GM12878 (cell line): Measurements from ENCODE around the gene RNASE12.
"Not testable (repeated sequence)": the region's sequence is repeated elsewhere in the genome, so short reads cannot be mapped to it uniquely, and the experiment has no call there.

Source experiments
- CBFB ChIP-seq: IDR thresholded peaks from 2 replicates; pipeline ENCODE4 v1.6.1; 2016; ENCODE audit warnings: antibody characterized with exemption, low read depth
- CTCF ChIP-seq, 3 experiments: IDR thresholded peaks in 2 of 3; conservative IDR thresholded peaks in 1 of 3; 2 replicates each; pipeline ENCODE4 v1.5.1; 2011; ENCODE audit warnings: low read depth in 3 of 3, low read length in 3 of 3, mild to moderate bottlenecking in 3 of 3, control low read depth in 2 of 3, moderate library complexity in 2 of 3, inconsistent platforms in 1 of 3, mixed read lengths in 1 of 3; ENCODE audit not compliant: control insufficient read depth in 2 of 3, insufficient read depth in 1 of 3; ENCODE audit errors: extremely low read depth in 1 of 3
- GABPA ChIP-seq: IDR thresholded peaks from 2 replicates; pipeline ENCODE4 v1.6.1; 2014; ENCODE audit warnings: antibody characterized with exemption, low read depth, mild to moderate bottlenecking, inconsistent platforms
- RFX5 ChIP-seq: IDR thresholded peaks from 2 replicates; pipeline ENCODE4 v1.6.1; 2011; ENCODE audit warnings: low read depth, low read length, improper control_type of control experiment
- TF ChIP-seq, protein P1 (sequence below): fragments of 450-650 bp; IDR thresholded peaks from 2 replicates; pipeline ENCODE4 v1.6.1; 2018; ENCODE audit warnings: borderline replicate concordance, mild to moderate bottlenecking; ENCODE audit not compliant: partially characterized antibody
- TF ChIP-seq, protein P2 (sequence below): IDR thresholded peaks from 2 replicates; pipeline ENCODE4 v1.6.1; 2012; ENCODE audit warnings: low read depth, low read length, improper control_type of control experiment

- TF ChIP-seq, protein P1, sequence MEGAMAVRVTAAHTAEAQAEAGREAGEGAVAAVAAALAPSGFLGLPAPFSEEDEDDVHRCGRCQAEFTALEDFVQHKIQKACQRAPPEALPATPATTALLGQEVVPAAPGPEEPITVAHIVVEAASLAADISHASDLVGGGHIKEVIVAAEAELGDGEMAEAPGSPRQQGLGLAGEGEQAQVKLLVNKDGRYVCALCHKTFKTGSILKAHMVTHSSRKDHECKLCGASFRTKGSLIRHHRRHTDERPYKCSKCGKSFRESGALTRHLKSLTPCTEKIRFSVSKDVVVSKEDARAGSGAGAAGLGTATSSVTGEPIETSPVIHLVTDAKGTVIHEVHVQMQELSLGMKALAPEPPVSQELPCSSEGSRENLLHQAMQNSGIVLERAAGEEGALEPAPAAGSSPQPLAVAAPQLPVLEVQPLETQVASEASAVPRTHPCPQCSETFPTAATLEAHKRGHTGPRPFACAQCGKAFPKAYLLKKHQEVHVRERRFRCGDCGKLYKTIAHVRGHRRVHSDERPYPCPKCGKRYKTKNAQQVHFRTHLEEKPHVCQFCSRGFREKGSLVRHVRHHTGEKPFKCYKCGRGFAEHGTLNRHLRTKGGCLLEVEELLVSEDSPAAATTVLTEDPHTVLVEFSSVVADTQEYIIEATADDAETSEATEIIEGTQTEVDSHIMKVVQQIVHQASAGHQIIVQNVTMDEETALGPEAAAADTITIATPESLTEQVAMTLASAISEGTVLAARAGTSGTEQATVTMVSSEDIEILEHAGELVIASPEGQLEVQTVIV, result not testable (repeated sequence)
- TF ChIP-seq, protein P2, sequence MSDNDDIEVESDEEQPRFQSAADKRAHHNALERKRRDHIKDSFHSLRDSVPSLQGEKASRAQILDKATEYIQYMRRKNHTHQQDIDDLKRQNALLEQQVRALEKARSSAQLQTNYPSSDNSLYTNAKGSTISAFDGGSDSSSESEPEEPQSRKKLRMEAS, result not testable (repeated sequence)
- not testable (repeated sequence) for TF ChIP-seq GABPA; CTCF (IDR thresholded peaks at IDR 0.05 in 2 of 3, conservative IDR thresholded peaks at IDR 0.05 in 1 of 3; ENCODE audit: control insufficient read depth in 2 of 3, extremely low read depth in 1 of 3, insufficient read depth in 1 of 3, low read depth in 3 of 3, low read length in 3 of 3); CBFB; RFX5
These were observed 28.5 kb upstream of the RNASE12 start for GRCh38 chr14:20619688-20620087.
